ENCODE measurements around the gene DUSP8.

Gene DUSP8

DNA sequence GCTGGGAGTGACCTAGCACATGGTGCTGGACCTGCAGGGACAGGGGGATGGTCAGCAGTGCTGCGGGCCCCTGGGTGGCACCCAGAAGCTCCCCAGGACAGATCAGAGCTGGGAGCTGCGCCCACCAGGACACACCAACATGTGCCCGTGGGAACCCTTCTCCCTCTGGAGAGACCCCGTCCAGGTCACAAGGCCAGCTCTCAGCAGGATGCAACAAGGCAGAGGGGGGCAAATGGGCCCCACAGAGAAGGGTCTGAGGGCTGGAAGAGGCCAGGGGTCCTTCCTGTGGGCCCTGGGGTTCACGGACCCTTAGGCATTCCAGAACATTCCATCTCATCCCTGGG lies 6.2 kb downstream of the DUSP8 start:
- no peak for DNase-seq (ENCODE audit: low spot score)

DNA sequence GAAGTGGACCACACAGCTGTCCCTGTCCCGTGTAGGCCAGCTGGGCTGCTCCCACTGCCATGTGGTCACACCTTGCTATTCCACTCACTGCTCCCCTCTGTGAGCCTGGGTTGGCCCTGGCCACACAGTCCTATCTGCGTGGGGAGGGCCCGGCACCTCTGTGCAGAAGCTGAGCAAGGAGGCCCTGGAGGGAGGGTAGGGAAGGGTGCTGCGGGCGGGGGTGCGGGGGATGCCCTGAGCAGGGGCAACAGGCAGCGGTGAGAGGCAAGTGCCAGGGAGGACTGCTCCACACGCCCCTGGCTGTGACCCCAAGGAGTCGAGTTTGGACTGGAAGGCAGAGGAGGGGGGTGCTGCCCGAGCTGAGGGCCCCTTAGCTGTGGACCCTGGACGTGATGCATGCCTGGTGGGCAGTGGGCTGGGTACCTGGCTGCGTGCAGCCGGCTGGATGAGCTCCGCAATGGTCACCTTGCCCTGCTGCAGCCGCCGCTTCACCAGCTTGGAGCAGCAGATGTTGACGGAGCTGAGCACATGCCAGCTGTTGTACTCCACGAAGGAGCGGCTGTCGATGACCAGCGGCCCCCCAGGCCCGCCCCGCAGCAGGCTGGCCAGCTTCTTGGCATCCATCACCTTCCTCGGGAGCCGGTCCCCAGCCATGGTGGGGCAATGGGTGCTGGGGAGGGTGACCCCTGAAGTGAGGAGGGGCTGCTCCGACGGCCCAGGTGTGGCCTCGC lies 6.7 kb downstream of the DUSP8 start:
- no peak for DNase-seq (ENCODE audit: low spot score)

DNA sequence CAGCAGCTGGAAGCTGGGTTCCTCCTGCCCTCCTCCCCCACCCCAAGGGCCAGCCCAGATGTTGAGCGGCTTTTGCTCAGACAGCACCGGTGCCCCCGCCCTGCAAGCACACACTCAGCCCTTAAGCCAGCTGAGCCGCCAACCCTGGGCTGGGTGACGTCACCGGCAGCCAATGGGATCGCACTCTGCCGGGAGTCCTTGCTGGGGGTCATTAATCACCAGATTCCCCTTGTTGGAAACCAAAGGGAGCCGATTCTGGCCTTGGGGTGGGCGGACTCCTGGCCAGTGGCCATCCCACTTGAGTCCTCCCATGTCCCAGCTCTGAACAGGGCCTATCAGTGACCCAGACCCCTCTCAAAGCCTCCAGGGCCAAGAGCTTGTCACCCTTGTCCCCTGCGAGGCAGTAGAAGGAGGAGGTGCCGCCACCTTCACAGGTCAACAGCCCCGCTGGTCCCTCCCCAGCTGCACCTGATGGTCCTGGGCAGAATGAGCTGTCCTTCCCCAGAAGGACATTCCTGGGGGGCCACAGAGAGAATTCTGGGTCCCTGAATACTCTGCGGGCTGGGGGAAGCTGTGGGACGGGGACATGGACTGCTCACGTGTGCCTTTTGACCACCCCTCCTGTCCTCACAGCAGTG lies 7.4 kb downstream of the DUSP8 start:
- peak; percentile 84 for DNase-seq (ENCODE audit: low spot score)

DNA sequence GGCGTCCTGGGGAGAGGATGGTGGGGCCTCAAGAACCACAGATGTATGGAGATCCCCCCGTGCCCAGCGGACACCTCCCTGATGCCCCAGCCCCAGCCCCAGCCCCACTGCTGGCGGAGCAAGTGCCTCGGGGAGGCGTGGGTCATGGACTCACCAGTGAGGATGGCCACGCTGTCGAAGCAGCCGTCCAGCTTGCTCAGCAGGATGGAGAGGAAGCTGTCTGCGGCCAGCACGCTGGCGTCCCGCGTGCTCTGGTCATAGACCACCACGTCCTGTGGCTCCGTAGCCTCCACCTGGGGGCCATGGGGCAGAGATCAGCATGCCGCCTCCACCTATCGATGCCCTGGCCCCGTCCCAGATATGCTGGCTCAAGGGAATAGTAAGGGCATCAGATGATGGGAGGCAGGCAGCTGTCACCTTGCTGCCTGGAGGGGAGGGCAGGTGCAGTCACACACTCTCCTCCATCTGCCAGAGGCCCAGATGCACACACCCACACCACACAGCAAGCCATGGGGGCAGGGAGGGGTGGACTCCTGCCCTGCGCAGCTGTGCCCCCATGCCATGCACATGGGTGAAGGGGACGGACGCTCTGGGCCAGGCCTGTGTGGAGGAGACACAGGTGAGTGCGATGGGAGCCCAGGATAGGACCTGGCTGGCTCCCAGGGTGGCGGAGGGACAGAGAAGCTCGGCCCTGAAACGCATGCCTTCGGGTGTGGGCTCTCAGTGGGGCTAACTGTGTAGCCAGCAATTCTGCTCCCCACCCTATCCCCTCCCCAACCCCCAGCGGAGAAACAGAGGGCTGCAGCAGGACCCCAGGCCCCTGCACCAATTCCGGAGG lies 8.2 kb downstream of the DUSP8 start:
- DNase-seq (ENCODE audit: low spot score): no peak

DNA sequence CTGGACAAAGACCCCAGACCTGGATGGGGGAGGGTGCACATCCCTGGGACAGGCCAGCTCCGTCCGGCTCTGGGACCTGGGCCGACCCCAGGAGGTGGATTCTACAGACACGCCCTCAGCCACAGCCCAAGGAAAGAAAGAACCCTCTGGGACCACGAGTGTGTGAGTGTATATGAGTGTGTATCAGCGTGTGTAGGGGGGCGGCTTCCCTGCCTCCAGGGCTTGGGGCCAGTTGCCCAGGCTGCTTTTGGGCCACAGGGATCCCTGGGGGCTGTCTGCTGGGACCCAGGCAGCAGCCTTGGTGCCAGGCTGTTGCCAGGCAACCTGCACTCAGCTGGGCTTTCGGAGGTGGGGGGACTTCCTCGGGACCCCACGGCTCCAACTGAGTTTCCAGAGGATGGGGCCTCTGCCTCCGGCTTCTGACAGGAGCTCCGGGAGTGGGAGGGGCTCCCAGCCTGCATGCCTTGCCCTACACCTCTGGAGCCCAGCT lies 8.9 kb downstream of the DUSP8 start:
- DNase-seq (ENCODE audit: low spot score): no peak

DNA sequence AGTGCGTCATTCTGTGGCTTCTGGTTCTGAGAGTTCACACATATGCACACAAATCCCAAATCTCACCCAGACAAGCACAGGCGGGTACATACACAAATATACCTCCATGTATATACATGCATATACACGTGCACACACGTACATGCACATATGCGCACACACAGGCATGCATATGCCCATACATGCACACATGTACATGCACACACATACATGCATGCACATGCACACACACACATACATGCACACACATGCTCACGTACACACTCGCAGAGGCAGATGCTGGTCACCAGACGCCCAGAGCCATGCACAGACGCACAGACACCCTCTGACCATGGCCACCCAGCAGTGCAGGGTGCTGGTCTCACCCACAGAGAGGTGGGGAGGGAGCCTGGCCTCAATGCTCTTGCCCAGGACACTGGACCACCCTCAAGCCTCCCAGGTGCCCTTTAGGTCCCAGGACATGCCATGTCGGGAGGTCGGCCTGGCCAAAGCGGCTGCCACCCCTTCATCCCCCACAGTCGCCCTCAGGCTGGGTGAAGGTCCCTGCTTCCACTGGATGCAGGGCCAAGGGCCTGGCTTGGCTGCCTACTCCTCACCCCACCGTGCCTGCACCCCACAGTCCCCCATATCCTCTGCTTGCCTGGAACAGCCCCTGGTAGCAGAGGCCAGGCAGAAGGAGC lies 9.5 kb downstream of the DUSP8 start:
- no peak for DNase-seq (ENCODE audit: low spot score)

DNA sequence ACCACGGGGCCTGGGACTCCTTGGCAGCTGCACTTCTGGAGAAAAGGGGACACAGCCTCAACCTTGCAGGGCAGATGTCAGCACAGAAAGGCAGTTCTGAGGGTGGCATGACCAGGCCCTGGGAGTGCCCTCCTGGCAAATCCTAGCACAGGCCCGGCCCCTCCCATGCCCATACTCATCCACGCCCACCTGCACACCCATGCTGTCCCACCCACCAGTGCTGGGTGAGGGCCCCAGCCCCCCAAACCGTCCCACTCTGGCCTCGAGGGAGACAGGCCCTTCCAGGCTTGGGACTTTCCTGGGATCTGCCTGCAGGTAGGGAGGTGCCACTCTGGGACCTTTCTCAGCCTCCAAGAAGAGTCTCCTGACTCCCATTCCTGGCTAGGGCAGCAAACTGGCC lies 10.1 kb downstream of the DUSP8 start:
- DNase-seq (ENCODE audit: low spot score): no peak

DNA sequence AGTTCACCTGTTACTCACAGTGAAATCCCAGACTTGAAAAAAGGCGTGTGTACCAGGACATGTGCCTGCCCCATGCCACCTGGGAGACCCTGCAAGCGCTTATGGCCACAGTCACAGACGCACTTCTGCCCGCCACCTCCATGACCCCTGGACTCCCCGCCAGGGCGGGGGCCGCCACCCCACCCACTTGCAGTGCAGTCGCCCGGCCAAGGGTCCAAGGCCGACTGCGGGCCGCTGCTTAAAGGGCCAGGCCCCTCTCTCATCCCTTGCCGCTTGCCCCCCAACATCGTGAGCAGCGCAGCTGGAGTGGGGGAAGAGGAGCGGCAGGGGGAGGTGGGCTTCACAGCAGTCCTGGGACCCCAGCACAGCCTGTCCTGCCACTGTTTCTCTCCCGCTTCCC lies 10.8 kb downstream of the DUSP8 start:
- no peak for DNase-seq (ENCODE audit: low spot score)

DNA sequence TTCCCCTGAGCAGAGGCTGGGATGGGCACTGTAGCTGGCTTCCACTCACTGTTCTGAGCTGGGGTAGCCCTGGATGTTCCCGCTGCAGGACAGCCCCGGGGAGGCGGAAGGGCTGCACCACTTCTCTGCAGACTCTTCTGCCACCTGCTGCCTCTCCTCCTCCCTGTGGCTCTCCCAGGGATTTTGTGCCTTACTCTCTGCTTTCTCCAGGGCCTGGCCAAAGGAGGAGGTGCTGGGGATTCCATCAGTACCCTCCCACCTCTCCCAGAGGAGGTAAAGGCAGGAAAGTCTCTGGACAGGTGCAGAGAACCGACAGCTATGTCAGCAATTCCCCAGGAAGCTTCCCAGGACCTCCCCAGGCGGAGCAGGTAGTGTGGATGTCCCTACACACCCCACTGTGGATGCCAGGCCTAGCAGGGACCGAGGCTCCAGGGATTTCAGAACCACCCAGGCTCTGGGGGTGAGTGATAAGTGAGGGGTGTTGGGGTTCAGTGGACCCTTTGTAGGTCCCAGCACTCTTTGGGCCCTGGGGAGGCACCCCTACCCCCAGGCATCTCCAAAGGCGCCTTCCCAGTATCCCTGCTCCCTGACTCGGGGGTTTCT lies 11.3 kb downstream of the DUSP8 start:
- no peak for DNase-seq (ENCODE audit: low spot score)

DNA sequence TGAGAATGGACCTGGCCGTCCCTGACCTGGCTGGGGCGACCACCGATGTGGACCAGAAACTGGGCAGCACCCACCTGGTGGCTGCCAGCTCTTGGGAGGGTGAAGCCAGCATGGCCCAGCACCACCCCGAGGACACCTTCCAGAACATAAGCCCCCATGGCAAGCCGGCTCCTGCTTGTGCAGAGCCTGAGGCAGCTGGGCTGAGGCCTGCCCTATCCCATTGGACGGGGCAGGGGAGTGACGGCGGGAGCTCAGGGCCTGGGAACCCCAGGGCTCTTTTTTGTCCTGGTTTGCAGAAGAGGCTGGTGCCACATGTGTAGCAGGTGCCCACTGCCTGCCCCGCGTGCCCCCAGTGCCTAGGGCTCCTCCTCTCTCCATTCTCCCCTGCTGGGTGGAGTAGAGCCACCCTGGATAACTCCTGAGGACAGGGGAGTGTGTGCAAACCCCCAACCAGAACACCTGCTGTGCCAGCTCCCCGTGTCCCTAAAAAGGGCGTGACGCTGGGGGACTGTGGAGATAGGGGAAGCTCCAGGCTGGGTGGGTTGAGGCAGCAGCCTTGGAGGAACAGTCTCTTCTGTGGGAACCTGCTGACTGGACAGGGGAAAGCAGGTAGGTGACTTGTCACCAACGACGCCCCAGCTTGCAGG lies 11.9 kb downstream of the DUSP8 start:
- no peak for DNase-seq (ENCODE audit: low spot score)

DNA sequence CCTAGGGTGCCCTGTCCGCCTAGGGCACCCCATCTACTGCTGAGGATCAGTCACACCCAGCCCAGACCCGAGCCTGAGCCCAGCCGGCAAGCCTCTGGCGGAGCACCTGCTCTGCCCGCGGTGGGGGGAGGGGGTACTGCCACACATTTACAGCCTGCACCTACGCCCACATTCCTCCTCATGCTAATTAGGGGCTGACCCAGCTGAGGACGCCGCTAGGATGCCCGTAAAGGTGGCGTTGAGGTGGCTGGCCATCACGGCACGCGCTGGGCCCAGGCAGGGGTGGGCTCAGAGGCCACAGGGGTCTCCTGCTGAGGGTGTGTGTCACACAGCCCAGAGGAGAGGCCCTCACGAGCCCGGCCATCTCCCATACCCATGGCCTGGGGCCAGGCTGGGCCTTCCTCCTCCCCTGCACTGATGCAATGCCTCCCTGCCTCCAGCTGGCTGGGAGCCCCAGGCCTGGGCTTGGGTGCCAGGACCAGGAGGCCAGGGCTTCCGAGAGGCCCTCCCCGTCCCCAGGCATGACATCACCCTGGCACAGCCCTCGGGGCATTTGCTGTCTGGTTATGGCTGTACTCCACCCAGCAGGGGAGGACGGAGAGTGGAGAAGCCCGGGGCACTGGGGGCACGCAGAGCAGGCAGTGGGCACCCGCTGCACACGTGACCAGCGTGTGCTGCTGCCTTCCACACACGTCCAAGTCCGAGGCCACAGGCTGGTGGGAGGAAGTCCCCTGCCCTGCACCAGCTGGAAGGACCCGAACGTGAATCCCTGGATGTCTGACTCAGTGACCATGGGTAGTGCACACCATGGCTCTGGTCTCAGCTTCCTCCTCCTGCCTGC lies 12.7 kb downstream of the DUSP8 start:
- DNase-seq (ENCODE audit: low spot score): peak; percentile 87

DNA sequence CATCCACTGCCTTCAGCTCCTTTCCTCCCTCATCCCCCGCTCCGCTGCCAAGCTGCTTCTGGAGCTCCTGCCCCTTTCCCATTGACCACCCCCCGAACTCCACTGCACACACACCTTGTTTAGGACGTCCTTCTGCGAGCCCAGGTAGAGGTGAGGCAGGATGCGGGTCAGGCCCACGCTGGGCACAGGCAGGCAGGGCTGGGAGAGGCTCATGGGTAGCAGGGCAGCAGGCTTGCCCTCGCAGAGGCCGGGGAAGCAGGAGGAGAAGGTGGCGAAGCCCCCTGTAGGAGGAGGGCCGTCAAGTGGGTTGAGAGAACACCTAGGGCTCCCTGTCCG lies 13.3 kb downstream of the DUSP8 start:
- DNase-seq (ENCODE audit: low spot score): no peak

DNA sequence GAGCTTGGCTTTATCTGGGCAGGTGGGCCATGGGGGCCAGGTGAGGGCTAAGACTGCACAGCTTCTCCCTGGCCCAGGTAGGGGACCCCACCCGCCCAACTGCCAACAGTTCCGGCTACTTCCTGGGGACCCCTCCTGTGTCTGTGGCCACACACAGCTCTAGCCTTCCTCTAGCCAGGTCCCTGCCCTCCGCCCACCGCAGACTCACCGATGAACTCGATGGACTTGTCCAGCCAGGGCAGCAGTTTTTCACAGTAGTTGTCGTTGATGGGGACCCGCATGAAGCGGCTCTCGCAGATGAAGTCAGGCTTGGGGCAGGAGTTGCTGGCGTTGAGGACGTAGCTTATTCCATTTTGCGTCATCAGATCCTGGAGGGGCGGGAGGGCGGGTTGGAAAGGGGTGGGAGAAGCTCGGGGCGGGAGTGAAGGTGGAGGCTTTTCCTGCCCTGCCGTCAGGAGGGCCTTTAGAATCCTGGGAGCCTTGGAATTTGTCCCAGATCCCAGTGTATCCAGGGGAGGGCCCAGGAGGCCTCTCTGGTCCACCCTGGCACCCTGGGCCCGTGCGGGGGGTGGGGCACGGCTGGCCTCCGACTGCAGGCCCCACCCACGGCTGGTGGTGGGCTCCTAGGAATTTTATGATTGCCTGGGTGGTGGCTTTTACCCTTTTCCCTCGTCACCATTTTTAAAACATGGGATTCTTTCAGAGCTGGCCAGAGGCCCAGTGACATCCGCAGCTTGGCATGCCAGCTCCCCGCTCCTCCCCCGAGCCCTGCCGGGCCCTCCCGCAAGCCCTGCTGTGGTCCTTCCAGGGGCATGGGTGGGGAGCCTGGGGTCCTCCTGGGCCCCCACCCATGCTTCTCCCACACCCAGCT lies 13.9 kb downstream of the DUSP8 start:
- DNase-seq (ENCODE audit: low spot score): peak; percentile 96

DNA sequence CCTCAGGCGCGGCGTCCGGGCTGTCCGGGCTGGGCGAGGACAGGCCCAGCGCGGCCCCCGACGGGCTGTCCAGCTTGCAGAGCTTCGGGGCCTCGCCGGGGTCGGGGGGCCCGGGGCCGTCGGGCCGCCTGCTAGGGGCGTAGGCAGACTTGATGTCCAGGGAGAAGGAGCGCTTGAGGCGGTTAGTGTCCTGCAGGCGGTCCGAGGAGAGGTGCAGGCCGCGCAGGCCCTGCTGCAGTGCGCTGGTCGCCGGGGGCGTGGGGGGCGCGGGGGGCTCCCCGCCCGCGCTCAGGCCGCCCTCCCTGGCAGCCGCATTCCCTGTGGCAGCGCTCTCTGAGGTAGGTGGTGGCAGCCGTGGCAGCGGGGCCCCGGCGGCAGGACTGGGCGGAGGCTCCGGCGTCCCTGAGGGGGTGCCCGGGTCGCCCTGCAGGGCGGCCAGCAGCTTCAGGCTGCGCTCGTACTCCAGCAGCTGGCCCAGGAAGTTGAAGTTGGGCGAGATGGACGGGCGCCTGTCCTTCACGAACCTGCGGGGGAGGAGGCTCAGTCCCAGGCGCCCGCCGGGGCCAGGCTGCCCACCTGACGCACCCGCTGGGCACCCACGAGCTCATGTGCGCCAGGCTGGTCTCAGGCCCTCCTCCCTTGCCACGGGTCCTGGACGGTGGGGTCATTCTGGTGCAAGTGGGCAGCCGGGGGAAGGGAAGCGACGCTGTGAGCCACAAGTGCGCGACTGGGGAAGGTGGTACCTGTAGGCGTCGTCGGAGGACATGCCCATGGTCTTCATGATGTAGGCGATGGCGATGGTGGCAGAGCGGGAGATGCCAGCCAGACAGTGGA lies 14.8 kb downstream of the DUSP8 start:
- no peak for DNase-seq (ENCODE audit: low spot score)

DNA sequence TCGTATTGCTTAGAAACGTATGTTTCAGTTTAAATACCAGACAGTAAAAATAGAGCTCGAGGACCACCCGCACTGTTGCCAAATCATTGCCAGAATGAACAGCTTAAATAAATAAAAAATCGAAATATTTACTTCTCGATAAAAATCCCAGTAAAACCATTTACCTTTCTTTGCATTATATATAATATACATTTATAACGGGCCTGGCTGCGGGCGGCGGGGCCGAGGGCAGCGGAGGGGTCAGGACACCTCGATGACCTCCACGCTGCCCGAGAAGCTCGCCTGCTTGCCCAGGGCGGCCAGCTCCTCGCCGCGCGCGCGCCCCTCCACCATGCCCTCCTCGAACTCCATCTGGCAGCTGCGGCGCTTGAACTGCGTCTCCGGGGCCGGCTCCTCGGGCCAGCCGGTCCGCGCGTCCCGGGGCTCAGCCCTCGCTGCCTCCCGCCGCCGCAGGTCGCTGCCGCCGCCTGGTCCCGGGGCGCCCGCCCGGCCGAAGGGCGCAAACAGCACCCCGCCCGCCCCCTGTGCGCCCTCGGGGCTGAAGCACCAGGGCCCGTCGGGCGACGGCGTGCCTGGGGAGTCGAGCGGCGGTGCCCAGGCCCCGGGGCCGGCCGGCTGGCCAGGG lies 15.7 kb downstream of the DUSP8 start:
- no peak for DNase-seq (ENCODE audit: low spot score)

DNA sequence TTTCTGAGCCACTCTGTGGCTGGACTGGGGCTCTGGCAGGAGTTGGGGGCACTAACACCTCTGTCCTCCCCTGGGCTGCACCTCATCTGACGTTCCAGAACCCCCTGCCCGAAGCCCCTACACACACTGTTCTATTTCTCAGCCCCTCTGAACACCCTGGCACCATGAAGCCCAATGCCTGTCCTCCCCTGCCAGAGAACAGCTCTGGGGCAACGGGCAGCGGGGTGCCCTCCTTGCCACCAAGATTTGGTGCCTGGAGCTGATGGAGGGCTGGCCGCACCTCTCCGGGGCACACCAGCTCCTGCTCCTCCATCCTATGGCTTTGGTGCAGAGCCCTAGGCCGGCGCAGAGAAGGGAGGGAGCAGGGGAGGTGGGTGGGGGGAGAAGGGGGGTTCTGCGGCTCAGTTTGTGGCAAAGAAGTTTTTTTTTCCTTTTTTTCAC lies 16.3 kb downstream of the DUSP8 start:
- no peak for DNase-seq (ENCODE audit: low spot score)

DNA sequence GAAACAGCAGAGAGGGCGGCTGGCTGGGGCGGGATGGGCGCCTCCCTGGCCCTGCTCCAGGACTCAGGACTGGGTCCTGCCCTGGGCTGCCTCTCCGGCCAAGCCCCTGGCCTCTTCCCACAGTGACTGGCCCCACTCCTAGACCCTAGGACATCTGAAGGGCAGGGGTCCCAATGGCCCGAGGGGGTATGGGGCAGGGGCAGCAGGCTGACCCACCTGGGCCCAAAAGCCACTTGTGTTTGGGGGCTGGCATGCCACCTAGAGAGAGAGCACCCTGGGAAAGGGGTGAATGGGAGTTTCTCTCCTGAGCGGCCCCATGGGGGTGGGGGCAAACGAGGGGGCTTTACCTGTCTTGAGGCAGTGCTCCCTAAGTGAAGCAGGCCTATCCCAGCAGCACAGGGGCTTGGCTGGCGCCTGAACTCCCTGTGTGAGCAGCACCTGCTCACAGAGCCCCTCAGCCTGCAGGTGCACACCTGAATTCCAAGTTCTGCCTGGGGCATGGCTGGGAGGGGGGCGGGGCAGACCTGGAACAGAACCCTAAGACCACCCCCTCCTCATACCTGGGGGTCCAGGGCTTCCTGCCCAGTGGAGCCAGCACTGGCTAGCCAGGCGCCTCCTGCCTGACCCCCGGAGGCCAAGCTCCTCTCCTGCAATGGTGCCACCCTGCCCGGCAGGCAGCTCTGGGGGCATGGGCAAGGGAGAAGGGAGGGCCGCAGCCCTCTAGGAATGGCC lies 16.9 kb downstream of the DUSP8 start:
- DNase-seq (ENCODE audit: low spot score): no peak

All from hepatic stellate cell (primary cell).